ENCODE measurements around the gene SRRD. TPM values are rescaled to one million over a fixed set of nuclear protein-coding genes. Genes with fewer than 3 reads are reported as not detected.

SRRD gene
- total RNA-seq, 1 experiment from 2014 or later, result 25.1 TPM

GRCh38 chr22:26461188-26461810 lies 22.4 kb upstream of the SRRD start:
- no peaks in the 10 kb centered on the region for H3K9me3 Mint-ChIP-seq
- POLR2A ChIA-PET, result interaction anchor here (0.6 kb wide), 1 partner anchor 34 kb away, joined by 3 read pairs; no protein-coding TSS in a partner anchor
- no peak overlapping the region for H3K4me3 Mint-ChIP-seq
- H3K36me3 Mint-ChIP-seq, result peaks cover 49% of the 10 kb centered on the region
- ATAC-seq (peak; percentile 99), DNase-seq (ENCODE audit: low spot score) (peak; percentile 88)
- TF ChIP-seq, protein P1, sequence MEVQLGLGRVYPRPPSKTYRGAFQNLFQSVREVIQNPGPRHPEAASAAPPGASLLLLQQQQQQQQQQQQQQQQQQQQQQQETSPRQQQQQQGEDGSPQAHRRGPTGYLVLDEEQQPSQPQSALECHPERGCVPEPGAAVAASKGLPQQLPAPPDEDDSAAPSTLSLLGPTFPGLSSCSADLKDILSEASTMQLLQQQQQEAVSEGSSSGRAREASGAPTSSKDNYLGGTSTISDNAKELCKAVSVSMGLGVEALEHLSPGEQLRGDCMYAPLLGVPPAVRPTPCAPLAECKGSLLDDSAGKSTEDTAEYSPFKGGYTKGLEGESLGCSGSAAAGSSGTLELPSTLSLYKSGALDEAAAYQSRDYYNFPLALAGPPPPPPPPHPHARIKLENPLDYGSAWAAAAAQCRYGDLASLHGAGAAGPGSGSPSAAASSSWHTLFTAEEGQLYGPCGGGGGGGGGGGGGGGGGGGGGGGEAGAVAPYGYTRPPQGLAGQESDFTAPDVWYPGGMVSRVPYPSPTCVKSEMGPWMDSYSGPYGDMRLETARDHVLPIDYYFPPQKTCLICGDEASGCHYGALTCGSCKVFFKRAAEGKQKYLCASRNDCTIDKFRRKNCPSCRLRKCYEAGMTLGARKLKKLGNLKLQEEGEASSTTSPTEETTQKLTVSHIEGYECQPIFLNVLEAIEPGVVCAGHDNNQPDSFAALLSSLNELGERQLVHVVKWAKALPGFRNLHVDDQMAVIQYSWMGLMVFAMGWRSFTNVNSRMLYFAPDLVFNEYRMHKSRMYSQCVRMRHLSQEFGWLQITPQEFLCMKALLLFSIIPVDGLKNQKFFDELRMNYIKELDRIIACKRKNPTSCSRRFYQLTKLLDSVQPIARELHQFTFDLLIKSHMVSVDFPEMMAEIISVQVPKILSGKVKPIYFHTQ (CRISPR knock-in tag; IDR thresholded peaks at IDR 0.05), result no peak
- TF ChIP-seq CTCF (IDR thresholded peaks at IDR 0.05), result peak; percentile 57; the same call in 1 of the 2 replicates
- peaks cover 4% of the 10 kb centered on the region; the same call in 1 of the 2 replicates for H3K4me1 Mint-ChIP-seq
- CTCF ChIA-PET, result interaction anchor here (0.6 to 5.0 kb wide), 21 partner anchors 9 to 204 kb away, joined by 3 to 69 read pairs (median 4); partner anchors contain the start of genes HPS4 and SRRD
- H3K27me3 Mint-ChIP-seq (ENCODE audit: low read depth), result no peaks in the 10 kb centered on the region
- H3K27ac Mint-ChIP-seq, result peak overlapping the region; percentile 84; the same call in 1 of the 2 replicates

DNA sequence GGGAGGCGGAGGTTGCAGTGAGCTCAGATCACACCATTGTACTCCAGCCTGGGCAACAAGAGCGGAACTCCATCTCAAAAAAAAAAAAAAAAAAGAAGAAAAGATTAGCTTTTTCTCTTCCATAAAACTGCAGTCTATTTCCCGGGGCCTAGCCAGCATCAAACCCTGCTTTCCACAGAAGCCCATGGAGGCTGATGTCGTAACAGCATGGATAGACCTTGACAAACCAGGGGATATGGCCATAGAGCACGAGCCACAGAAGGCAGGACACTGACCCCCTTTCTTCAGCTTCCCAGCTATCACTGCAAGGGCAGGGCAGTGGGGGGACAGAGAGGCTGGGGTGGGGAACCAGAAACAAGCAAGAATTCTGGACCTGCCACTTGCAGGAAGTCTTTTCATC lies 21.6 kb upstream of the SRRD start:
- Mint-ChIP-seq H3K9me3 (no peaks in the 10 kb centered on the region), H3K4me1 (peaks cover 4% of the 10 kb centered on the region; the same call in 1 of the 2 replicates), H3K4me3 (no peak overlapping the region), H3K27ac (no peak overlapping the region), H3K27me3 (ENCODE audit: low read depth) (no peaks in the 10 kb centered on the region), H3K36me3 (peaks cover 56% of the 10 kb centered on the region)
- CTCF ChIA-PET, result interaction anchor here (0.8 to 5.0 kb wide), 16 partner anchors 10 to 211 kb away, joined by 3 to 69 read pairs (median 4); no protein-coding TSS in a partner anchor
- TF ChIP-seq, protein P2, sequence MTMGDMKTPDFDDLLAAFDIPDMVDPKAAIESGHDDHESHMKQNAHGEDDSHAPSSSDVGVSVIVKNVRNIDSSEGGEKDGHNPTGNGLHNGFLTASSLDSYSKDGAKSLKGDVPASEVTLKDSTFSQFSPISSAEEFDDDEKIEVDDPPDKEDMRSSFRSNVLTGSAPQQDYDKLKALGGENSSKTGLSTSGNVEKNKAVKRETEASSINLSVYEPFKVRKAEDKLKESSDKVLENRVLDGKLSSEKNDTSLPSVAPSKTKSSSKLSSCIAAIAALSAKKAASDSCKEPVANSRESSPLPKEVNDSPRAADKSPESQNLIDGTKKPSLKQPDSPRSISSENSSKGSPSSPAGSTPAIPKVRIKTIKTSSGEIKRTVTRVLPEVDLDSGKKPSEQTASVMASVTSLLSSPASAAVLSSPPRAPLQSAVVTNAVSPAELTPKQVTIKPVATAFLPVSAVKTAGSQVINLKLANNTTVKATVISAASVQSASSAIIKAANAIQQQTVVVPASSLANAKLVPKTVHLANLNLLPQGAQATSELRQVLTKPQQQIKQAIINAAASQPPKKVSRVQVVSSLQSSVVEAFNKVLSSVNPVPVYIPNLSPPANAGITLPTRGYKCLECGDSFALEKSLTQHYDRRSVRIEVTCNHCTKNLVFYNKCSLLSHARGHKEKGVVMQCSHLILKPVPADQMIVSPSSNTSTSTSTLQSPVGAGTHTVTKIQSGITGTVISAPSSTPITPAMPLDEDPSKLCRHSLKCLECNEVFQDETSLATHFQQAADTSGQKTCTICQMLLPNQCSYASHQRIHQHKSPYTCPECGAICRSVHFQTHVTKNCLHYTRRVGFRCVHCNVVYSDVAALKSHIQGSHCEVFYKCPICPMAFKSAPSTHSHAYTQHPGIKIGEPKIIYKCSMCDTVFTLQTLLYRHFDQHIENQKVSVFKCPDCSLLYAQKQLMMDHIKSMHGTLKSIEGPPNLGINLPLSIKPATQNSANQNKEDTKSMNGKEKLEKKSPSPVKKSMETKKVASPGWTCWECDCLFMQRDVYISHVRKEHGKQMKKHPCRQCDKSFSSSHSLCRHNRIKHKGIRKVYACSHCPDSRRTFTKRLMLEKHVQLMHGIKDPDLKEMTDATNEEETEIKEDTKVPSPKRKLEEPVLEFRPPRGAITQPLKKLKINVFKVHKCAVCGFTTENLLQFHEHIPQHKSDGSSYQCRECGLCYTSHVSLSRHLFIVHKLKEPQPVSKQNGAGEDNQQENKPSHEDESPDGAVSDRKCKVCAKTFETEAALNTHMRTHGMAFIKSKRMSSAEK (CRISPR knock-in tag; IDR thresholded peaks at IDR 0.05; ENCODE audit: borderline replicate concordance), result no peak
- DNase-seq (ENCODE audit: low spot score), result no peak
- POLR2A ChIA-PET, result interaction anchor here (0.6 kb wide), 1 partner anchor 33 kb away, joined by 3 read pairs; no protein-coding TSS in a partner anchor
- no peak for ATAC-seq

DNA sequence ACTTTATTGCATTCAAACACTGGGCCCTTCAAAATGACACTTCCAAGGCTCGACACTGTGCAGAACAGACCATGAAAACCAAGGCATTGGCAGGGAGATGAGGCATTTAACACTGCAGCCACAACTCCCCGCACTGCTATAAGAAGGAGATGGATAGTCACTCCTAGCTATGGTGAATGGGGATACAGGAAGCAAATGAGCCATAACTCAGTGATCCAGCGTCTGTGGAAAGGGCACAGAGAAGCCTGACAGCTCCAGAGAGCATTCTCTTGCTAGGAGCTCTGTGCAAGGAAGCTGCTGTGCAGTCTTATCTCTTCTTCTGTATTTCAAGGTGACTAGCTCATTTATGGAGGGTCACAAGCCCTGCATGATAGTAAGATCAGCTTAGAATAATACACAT lies 21.0 kb upstream of the SRRD start:
- ChIA-PET CTCF (interaction anchor here (1.4 to 5.0 kb wide), 3 partner anchors 85 to 210 kb away, joined by 3 to 69 read pairs (median 20); no protein-coding TSS in a partner anchor), POLR2A (interaction anchor here (1.3 kb wide), 1 partner anchor 21 kb away, joined by 3 read pairs; the partner anchor contains the start of genes HPS4 and SRRD)
- no peaks in the 10 kb centered on the region for H3K27me3 Mint-ChIP-seq (ENCODE audit: low read depth)
- ATAC-seq, result no peak
- DNase-seq (ENCODE audit: low spot score), result no peak
- no peak overlapping the region for H3K27ac Mint-ChIP-seq
- H3K4me1 Mint-ChIP-seq, result peaks cover 4% of the 10 kb centered on the region; the same call in 1 of the 2 replicates
- no peaks in the 10 kb centered on the region for H3K9me3 Mint-ChIP-seq
- peaks cover 57% of the 10 kb centered on the region for H3K36me3 Mint-ChIP-seq
- H3K4me3 Mint-ChIP-seq, result no peak overlapping the region
- TF ChIP-seq ZNF263 (CRISPR knock-in tag; IDR thresholded peaks at IDR 0.05; ENCODE audit: low read depth) (no peak), SMAD4 (CRISPR knock-in tag; IDR thresholded peaks at IDR 0.05) (no peak), AFF4 (CRISPR knock-in tag; IDR thresholded peaks at IDR 0.05; ENCODE audit: borderline replicate concordance) (no peak), ERG (CRISPR knock-in tag; IDR thresholded peaks at IDR 0.05) (no peak), ZSCAN18 (CRISPR knock-in tag; IDR thresholded peaks at IDR 0.05) (no peak)
- TF ChIP-seq, protein P3, sequence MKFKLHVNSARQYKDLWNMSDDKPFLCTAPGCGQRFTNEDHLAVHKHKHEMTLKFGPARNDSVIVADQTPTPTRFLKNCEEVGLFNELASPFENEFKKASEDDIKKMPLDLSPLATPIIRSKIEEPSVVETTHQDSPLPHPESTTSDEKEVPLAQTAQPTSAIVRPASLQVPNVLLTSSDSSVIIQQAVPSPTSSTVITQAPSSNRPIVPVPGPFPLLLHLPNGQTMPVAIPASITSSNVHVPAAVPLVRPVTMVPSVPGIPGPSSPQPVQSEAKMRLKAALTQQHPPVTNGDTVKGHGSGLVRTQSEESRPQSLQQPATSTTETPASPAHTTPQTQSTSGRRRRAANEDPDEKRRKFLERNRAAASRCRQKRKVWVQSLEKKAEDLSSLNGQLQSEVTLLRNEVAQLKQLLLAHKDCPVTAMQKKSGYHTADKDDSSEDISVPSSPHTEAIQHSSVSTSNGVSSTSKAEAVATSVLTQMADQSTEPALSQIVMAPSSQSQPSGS (CRISPR knock-in tag; IDR thresholded peaks at IDR 0.05; ENCODE audit: borderline replicate concordance, low read depth), result no peak
